ENCODE data around the gene CDC42EP5.

Gene CDC42EP5

DNA sequence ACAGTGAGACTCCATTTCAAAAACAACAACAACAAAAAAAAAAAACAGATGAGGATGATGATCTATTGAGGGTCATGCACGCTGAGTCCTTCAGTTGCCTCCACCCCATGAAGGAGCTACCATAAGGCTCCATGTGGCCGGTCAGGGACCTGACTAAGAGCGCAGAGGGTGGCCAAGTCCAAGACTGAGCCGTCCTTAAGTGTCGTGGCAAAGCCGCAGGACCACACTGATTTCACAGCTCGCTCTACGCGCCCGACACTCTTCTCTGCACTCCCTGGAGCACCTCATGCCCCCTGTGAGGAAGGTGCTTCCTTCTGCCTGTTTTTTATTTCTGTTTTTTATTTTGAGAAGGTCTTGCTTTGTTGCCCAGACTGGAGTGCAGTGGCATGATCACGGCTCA lies 45.5 kb downstream of the CDC42EP5 start:
- Histone ChIP-seq H3K9me3 (ENCODE audit: control insufficient read depth in 2 of 2, low read length in 2 of 2) (no peaks in the 10 kb centered on the region), H3K27me3 (ENCODE audit: control insufficient read depth in 2 of 2, insufficient read depth in 2 of 2, low read length in 2 of 2) (peaks cover 21 to 30% of the 10 kb centered on the region in 2 donors), H3K36me3 (ENCODE audit: control insufficient read depth in 2 of 2, insufficient read depth in 2 of 2, low read length in 2 of 2) (no peaks in the 10 kb centered on the region), H3K4me1 (ENCODE audit: control insufficient read depth in 2 of 2, insufficient read depth in 2 of 2, low read length in 2 of 2) (peaks cover 0 to 2% of the 10 kb centered on the region in 2 donors), H3K27ac (ENCODE audit: low read depth in 2 of 2, low read length in 2 of 2) (no peak overlapping the region), H3K4me3 (ENCODE audit: low read length in 2 of 2) (no peak overlapping the region), H3K9ac (ENCODE audit: low read depth in 1 of 2, low read length in 2 of 2) (no peak overlapping the region)

DNA sequence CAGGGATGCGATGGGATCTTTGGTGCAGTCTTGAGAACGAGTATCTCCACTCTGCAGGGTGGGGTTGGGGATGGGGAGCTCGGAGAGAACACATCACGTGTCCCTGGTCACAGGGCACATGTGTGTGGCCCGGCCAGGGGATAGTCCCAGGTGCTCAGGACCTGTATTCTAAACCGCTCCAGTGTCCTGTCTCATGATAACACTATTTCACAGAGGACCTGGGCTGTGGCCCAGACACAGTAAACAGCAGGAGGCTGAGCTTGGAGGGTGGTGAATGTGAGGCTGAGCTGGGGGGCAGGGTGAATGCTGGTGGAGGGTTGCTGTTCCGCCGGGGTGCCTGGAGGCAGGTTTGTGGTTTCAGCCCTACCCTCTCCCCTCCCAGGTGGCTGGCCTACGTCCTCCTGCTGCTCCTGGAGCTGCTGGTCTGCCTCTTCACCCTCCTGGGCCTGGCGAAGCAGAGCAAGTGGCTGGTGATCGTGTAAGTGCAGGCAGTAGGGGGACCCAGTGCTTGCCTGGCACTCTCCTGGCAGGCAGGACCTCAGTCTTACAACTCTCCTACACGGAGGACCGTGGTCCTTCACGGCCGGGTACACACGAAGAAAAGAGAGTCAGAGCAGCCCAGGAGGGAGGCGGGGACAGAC lies 46.7 kb downstream of the CDC42EP5 start:
- Histone ChIP-seq H3K4me3 (ENCODE audit: low read length in 2 of 2) (no peak overlapping the region), H3K36me3 (ENCODE audit: control insufficient read depth in 2 of 2, insufficient read depth in 2 of 2, low read length in 2 of 2) (no peaks in the 10 kb centered on the region), H3K9ac (ENCODE audit: low read depth in 1 of 2, low read length in 2 of 2) (no peak overlapping the region), H3K9me3 (ENCODE audit: control insufficient read depth in 2 of 2, low read length in 2 of 2) (no peaks in the 10 kb centered on the region), H3K27ac (ENCODE audit: low read depth in 2 of 2, low read length in 2 of 2) (no peak overlapping the region), H3K27me3 (ENCODE audit: control insufficient read depth in 2 of 2, insufficient read depth in 2 of 2, low read length in 2 of 2) (peaks cover 21 to 26% of the 10 kb centered on the region in 2 donors), H3K4me1 (ENCODE audit: control insufficient read depth in 2 of 2, insufficient read depth in 2 of 2, low read length in 2 of 2) (peaks cover 0 to 2% of the 10 kb centered on the region in 2 donors)

DNA sequence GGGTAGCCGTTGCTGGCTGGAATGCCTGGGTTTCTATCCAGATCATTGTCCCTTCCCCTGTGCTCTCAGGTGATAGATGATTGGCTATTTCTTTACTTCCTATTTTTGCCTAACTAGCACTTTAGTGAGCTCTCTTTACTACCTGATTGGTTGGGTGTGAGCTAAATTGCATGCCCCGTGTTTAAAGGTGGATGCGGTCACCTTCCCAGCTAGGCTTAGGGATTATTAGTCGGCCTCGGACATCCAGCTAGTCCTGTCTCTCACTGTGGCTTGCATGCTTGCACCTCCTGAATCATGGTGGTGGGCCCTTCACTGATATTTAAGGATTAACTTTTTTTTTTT lies 47.7 kb downstream of the CDC42EP5 start:
- H3K27ac ChIP-seq (ENCODE audit: low read depth in 2 of 2, low read length in 2 of 2): no peak overlapping the region
- H3K9ac ChIP-seq (ENCODE audit: low read depth in 1 of 2, low read length in 2 of 2): no peak overlapping the region
- no peaks in the 10 kb centered on the region for H3K9me3 ChIP-seq (ENCODE audit: control insufficient read depth in 2 of 2, low read length in 2 of 2)
- H3K36me3 ChIP-seq (ENCODE audit: control insufficient read depth in 2 of 2, insufficient read depth in 2 of 2, low read length in 2 of 2): no peaks in the 10 kb centered on the region
- peaks cover 20 to 29% of the 10 kb centered on the region in 2 donors for H3K27me3 ChIP-seq (ENCODE audit: control insufficient read depth in 2 of 2, insufficient read depth in 2 of 2, low read length in 2 of 2)
- H3K4me3 ChIP-seq (ENCODE audit: low read length in 2 of 2): no peak overlapping the region
- no peaks in the 10 kb centered on the region for H3K4me1 ChIP-seq (ENCODE audit: control insufficient read depth in 2 of 2, insufficient read depth in 2 of 2, low read length in 2 of 2)

DNA sequence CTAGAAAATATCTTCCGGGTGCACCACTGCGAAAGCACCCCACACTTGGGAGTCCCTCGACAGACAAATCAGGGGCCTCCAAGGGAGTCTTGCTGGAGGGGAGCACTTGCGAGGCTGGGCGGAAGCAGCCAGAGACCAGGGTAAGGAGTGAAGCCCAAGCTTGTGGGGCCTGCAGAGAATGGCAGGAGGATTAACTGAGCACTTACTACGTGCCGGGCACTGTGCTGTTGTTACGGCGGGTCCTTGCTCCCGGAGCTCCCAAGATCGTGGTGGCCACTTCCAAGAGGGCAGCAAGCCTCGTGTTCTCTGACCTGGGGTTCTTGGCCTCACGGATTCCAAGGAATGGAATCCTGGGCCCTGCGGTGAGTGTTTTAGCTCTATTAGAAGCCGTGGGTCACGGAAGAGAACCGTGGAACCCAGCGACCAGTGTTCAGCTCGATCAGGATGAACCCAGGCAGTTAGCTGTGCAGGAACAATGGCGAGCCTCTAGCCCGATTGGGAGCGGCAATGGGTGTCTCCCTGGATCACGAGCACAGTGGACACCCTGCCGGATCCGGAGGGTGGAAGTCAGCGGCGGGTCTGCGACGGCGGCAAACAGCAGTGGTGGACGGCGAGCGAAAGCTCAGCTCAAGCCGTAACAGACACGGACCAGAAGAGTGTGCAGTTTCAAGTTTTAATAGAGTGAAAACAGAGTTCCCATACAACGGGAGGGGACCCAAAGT lies 48.3 kb downstream of the CDC42EP5 start:
- H3K4me1 ChIP-seq (ENCODE audit: control insufficient read depth in 2 of 2, insufficient read depth in 2 of 2, low read length in 2 of 2): no peaks in the 10 kb centered on the region
- H3K27me3 ChIP-seq (ENCODE audit: control insufficient read depth in 2 of 2, insufficient read depth in 2 of 2, low read length in 2 of 2): peaks cover 19 to 26% of the 10 kb centered on the region in 2 donors
- no peak overlapping the region for H3K9ac ChIP-seq (ENCODE audit: low read depth in 1 of 2, low read length in 2 of 2)
- H3K4me3 ChIP-seq (ENCODE audit: low read length in 2 of 2): no peak overlapping the region
- no peak overlapping the region for H3K27ac ChIP-seq (ENCODE audit: low read depth in 2 of 2, low read length in 2 of 2)
- H3K9me3 ChIP-seq (ENCODE audit: control insufficient read depth in 2 of 2, low read length in 2 of 2): no peaks in the 10 kb centered on the region
- no peaks in the 10 kb centered on the region for H3K36me3 ChIP-seq (ENCODE audit: control insufficient read depth in 2 of 2, insufficient read depth in 2 of 2, low read length in 2 of 2)

DNA sequence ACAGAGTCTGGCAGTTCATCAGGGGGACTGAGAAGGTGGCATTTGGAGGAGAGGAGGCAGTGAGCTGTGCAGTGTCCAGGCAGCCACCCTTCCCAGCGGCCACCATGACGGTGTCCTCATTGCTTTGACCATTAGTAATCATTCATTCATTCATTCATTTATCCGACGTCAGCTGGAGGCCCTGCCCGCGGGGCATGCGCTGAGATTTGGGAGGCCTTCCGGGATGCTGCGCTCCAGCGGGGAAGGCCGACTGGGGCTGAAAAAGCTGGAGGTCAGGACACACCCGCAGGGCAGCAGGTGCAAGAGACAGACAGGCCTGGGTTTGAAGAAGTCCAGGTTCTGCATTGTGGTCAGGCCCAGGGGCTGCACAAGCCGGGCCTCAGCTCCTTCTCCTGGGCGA lies 48.9 kb downstream of the CDC42EP5 start:
- Histone ChIP-seq H3K27ac (ENCODE audit: low read depth in 2 of 2, low read length in 2 of 2) (no peak overlapping the region), H3K9me3 (ENCODE audit: control insufficient read depth in 2 of 2, low read length in 2 of 2) (no peaks in the 10 kb centered on the region), H3K4me1 (ENCODE audit: control insufficient read depth in 2 of 2, insufficient read depth in 2 of 2, low read length in 2 of 2) (no peaks in the 10 kb centered on the region), H3K27me3 (ENCODE audit: control insufficient read depth in 2 of 2, insufficient read depth in 2 of 2, low read length in 2 of 2) (peaks cover 20 to 25% of the 10 kb centered on the region in 2 donors), H3K4me3 (ENCODE audit: low read length in 2 of 2) (no peak overlapping the region), H3K36me3 (ENCODE audit: control insufficient read depth in 2 of 2, insufficient read depth in 2 of 2, low read length in 2 of 2) (no peaks in the 10 kb centered on the region), H3K9ac (ENCODE audit: low read depth in 1 of 2, low read length in 2 of 2) (no peak overlapping the region)

DNA sequence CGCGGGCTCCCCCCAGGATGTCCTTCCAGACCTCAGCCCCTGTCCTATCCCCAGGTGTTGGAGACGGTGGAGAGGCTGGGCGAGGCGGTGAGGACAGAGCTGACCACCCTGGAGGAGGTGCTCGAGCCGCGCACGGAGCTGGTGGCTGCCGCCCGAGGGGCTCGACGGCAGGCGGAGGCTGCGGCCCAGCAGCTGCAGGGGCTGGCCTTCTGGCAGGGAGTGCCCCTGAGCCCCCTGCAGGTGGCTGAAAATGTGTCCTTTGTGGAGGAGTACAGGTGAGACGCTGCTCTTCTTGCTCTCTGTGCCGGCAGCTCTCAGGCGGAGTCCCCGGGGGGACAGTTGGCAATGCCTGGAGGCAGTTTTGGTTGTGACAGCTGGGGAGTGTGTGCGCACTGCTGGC lies 51.0 kb downstream of the CDC42EP5 start:
- no peak overlapping the region for H3K9ac ChIP-seq (ENCODE audit: low read depth in 1 of 2, low read length in 2 of 2)
- H3K27ac ChIP-seq (ENCODE audit: low read depth in 2 of 2, low read length in 2 of 2): no peak overlapping the region
- H3K4me1 ChIP-seq (ENCODE audit: control insufficient read depth in 2 of 2, insufficient read depth in 2 of 2, low read length in 2 of 2): no peaks in the 10 kb centered on the region
- H3K36me3 ChIP-seq (ENCODE audit: control insufficient read depth in 2 of 2, insufficient read depth in 2 of 2, low read length in 2 of 2): no peaks in the 10 kb centered on the region
- peaks cover 21 to 22% of the 10 kb centered on the region in 2 donors for H3K27me3 ChIP-seq (ENCODE audit: control insufficient read depth in 2 of 2, insufficient read depth in 2 of 2, low read length in 2 of 2)
- H3K9me3 ChIP-seq (ENCODE audit: control insufficient read depth in 2 of 2, low read length in 2 of 2): no peaks in the 10 kb centered on the region
- H3K4me3 ChIP-seq (ENCODE audit: low read length in 2 of 2): no peak overlapping the region

DNA sequence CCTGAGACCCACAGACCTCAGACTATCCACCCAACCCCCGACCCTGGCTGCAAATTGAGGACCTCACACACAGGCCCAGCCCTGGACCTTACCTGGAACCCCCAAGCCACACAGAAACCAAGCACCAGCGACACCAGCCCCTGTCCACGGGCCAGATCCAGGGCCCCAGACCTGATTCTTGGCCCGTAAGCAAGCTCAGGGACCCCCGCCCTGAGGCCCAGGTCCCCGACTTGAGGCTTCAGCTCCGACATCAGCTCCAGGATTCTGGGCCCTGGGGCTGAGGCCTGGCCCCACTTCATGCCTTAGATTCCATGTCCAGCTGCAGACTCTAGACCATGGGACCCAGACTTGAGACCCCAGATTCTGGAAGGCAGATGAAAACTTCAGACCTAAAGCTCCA lies 51.6 kb downstream of the CDC42EP5 start:
- no peak overlapping the region for H3K9ac ChIP-seq (ENCODE audit: low read depth in 1 of 2, low read length in 2 of 2)
- no peaks in the 10 kb centered on the region for H3K9me3 ChIP-seq (ENCODE audit: control insufficient read depth in 2 of 2, low read length in 2 of 2)
- H3K4me1 ChIP-seq (ENCODE audit: control insufficient read depth in 2 of 2, insufficient read depth in 2 of 2, low read length in 2 of 2): no peaks in the 10 kb centered on the region
- H3K36me3 ChIP-seq (ENCODE audit: control insufficient read depth in 2 of 2, insufficient read depth in 2 of 2, low read length in 2 of 2): no peaks in the 10 kb centered on the region
- H3K27me3 ChIP-seq (ENCODE audit: control insufficient read depth in 2 of 2, insufficient read depth in 2 of 2, low read length in 2 of 2): peaks cover 22 to 24% of the 10 kb centered on the region in 2 donors
- H3K27ac ChIP-seq (ENCODE audit: low read depth in 2 of 2, low read length in 2 of 2): no peak overlapping the region
- H3K4me3 ChIP-seq (ENCODE audit: low read length in 2 of 2): no peak overlapping the region

DNA sequence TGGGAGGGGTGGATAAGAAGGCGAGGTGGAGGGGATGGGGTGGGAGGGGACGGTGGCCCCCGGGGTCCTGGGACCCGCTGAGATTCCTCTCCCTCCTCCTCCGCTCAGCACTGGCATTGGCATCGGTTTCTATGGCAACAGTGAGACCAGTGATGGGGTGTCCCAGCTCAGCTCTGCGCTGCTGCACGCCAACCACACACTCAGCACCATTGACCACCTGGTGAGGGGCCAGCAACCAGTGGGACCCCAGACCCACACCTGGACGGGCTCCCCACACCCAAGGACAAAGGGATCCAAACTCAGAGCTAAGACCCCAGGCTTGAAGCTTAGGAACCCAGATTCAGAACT lies 52.0 kb downstream of the CDC42EP5 start:
- Histone ChIP-seq H3K9ac (ENCODE audit: low read depth in 1 of 2, low read length in 2 of 2) (no peak overlapping the region), H3K27me3 (ENCODE audit: control insufficient read depth in 2 of 2, insufficient read depth in 2 of 2, low read length in 2 of 2) (peaks cover 19 to 21% of the 10 kb centered on the region in 2 donors), H3K36me3 (ENCODE audit: control insufficient read depth in 2 of 2, insufficient read depth in 2 of 2, low read length in 2 of 2) (no peaks in the 10 kb centered on the region), H3K27ac (ENCODE audit: low read depth in 2 of 2, low read length in 2 of 2) (no peak overlapping the region), H3K9me3 (ENCODE audit: control insufficient read depth in 2 of 2, low read length in 2 of 2) (no peaks in the 10 kb centered on the region), H3K4me3 (ENCODE audit: low read length in 2 of 2) (no peak overlapping the region), H3K4me1 (ENCODE audit: control insufficient read depth in 2 of 2, insufficient read depth in 2 of 2, low read length in 2 of 2) (no peaks in the 10 kb centered on the region)

DNA sequence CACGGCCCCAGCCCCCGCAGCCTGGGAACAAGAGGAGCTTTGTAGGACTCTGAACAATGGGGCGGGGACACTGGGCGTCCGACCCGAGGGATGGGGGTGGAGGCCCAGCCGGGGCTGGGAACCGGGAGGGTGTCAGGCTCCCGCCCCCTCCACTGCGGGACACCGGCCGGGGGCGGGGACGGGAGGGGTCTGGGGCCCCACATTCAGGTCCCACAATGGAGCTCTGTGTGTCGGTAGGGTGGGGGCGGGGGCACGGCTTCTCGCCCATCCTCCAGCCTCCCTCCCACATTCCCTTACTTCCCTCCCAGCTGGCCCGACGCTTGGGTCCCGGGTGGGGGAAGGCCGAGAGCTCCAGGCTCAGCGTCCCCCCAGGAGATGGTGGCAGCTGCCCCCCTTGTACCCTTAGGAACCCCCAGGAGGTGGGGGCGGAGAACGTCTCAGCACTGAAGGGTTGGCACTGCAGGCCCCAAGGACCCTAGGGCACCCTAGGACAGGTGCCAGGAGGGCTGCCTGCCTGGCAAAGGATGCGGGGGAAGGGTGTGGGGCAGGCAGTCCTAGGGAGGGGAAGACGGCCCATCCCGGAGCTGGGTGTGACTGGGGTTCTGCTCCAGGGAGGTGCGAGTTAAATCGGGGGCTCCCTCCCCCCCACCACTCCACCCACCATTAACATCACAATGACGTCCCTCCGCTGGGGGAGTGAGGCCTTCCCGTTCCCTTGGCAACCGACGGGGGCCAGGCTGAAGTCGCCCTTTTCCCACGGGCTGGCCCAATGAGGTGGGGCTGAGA lies 52.5 kb downstream of the CDC42EP5 start:
- H3K9ac ChIP-seq (ENCODE audit: low read depth in 1 of 2, low read length in 2 of 2): no peak overlapping the region
- H3K27me3 ChIP-seq (ENCODE audit: control insufficient read depth in 2 of 2, insufficient read depth in 2 of 2, low read length in 2 of 2): peaks cover 20 to 24% of the 10 kb centered on the region in 2 donors

DNA sequence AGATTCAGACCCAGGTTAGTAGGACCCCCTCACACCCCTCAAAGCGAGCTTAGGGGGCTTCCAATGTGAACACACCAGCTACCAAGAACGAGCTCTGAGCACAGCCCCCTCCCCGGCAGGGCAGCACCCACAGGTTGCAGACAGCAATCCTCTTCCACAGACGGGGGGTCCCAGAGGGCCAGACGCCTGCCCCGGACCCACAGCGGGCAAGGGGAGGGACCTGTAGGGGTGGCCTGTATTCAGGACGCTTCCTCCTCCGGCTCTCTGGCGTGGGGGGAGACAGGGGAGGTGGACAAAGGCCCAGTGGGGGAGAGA lies 53.1 kb downstream of the CDC42EP5 start:
- peaks cover 20 to 24% of the 10 kb centered on the region in 2 donors for H3K27me3 ChIP-seq (ENCODE audit: control insufficient read depth in 2 of 2, insufficient read depth in 2 of 2, low read length in 2 of 2)
- no peaks in the 10 kb centered on the region for H3K9me3 ChIP-seq (ENCODE audit: control insufficient read depth in 2 of 2, low read length in 2 of 2)
- no peak overlapping the region for H3K4me3 ChIP-seq (ENCODE audit: low read length in 2 of 2)
- H3K4me1 ChIP-seq (ENCODE audit: control insufficient read depth in 2 of 2, insufficient read depth in 2 of 2, low read length in 2 of 2): no peaks in the 10 kb centered on the region
- no peaks in the 10 kb centered on the region for H3K36me3 ChIP-seq (ENCODE audit: control insufficient read depth in 2 of 2, insufficient read depth in 2 of 2, low read length in 2 of 2)
- no peak overlapping the region for H3K9ac ChIP-seq (ENCODE audit: low read depth in 1 of 2, low read length in 2 of 2)
- H3K27ac ChIP-seq (ENCODE audit: low read depth in 2 of 2, low read length in 2 of 2): no peak overlapping the region

More for the DNA sequence above, 52.5 kb downstream of the CDC42EP5 start:
- H3K4me1 ChIP-seq (ENCODE audit: control insufficient read depth in 2 of 2, insufficient read depth in 2 of 2, low read length in 2 of 2): no peaks in the 10 kb centered on the region
- H3K27ac ChIP-seq (ENCODE audit: low read depth in 2 of 2, low read length in 2 of 2): no peak overlapping the region
- no peak overlapping the region for H3K4me3 ChIP-seq (ENCODE audit: low read length in 2 of 2)
- H3K9me3 ChIP-seq (ENCODE audit: control insufficient read depth in 2 of 2, low read length in 2 of 2): no peaks in the 10 kb centered on the region
- no peaks in the 10 kb centered on the region for H3K36me3 ChIP-seq (ENCODE audit: control insufficient read depth in 2 of 2, insufficient read depth in 2 of 2, low read length in 2 of 2)

All from mucosa of rectum (tissue), 2 donors.